WTC11 (cell line): Measurements from ENCODE around the gene CAMKMT. TPM values are rescaled to one million over a fixed set of nuclear protein-coding genes. Genes with fewer than 3 reads are reported as not detected.

ENCODE experiments used
- ATAC-seq: fragments of 200-7000 bp; cut with Tn5 transposase; 2 replicates; pipeline ENCODE4 v1.10.0; 2021; ENCODE audit warnings: mild to moderate bottlenecking, moderate library complexity
- CTCF ChIA-PET: fragments of 300-600 bp; sonication (Branson Sonifier 250); formaldehyde crosslinking; loops from one replicate; lab custom pipeline; 2021; ENCODE audit warnings: antibody characterized with exemption; lab: Charles Lee
- POLR2A ChIA-PET: fragments of 350-600 bp; sonication (Branson Sonifier 250); formaldehyde crosslinking; loops from one replicate; lab custom pipeline; 2021; ENCODE audit warnings: antibody characterized with exemption; lab: Charles Lee
- DNase-seq: peaks from one replicate; pipeline ENCODE4 v3.0.0; 2021; ENCODE audit warnings: low spot score
- H3K27ac Mint-ChIP-seq: 2 replicates; pipeline ENCODE4 v1.8.0; 2021; ENCODE audit warnings: mixed read lengths
- H3K27me3 Mint-ChIP-seq: 2 replicates; pipeline ENCODE4 v1.8.0; 2021; ENCODE audit warnings: low read depth, mild to moderate bottlenecking, moderate library complexity, mixed read lengths
- H3K36me3 Mint-ChIP-seq: 2 replicates; pipeline ENCODE4 v1.8.0; 2021; ENCODE audit warnings: mixed read lengths
- H3K4me1 Mint-ChIP-seq: 2 replicates; pipeline ENCODE4 v1.8.0; 2022; ENCODE audit warnings: mixed read lengths
- H3K4me3 Mint-ChIP-seq: 2 replicates; pipeline ENCODE4 v1.8.0; 2021; ENCODE audit warnings: mild to moderate bottlenecking, moderate library complexity, mixed read lengths
- H3K9me3 Mint-ChIP-seq: 2 replicates; pipeline ENCODE4 v1.8.0; 2021; ENCODE audit warnings: mixed read lengths
- CBFB ChIP-seq: sonication (generic); formaldehyde crosslinking; IDR thresholded peaks from 2 replicates; pipeline ENCODE4 v1.8.1; 2022; ENCODE audit warnings: mild to moderate bottlenecking, low read depth, missing genetic modification reagents
- E2F1 ChIP-seq: sonication (generic); formaldehyde crosslinking; IDR thresholded peaks from 2 replicates; pipeline ENCODE4 v1.8.0; 2022; ENCODE audit warnings: mild to moderate bottlenecking, missing genetic modification reagents
- E2F4 ChIP-seq: sonication (generic); formaldehyde crosslinking; IDR thresholded peaks from 2 replicates; pipeline ENCODE4 v1.8.1; 2022; ENCODE audit warnings: low read depth, mild to moderate bottlenecking, moderate library complexity, missing genetic modification reagents, borderline replicate concordance
- ELF4 ChIP-seq: sonication (generic); formaldehyde crosslinking; IDR thresholded peaks from 2 replicates; pipeline ENCODE4 v1.8.1; 2022; ENCODE audit warnings: low read depth, mild to moderate bottlenecking, moderate library complexity, missing genetic modification reagents
- ETV6 ChIP-seq: sonication (generic); formaldehyde crosslinking; IDR thresholded peaks from 2 replicates; pipeline ENCODE4 v1.8.1; 2022; ENCODE audit warnings: mild to moderate bottlenecking, missing genetic modification reagents
- FOXK1 ChIP-seq: sonication (generic); formaldehyde crosslinking; IDR thresholded peaks from 2 replicates; pipeline ENCODE4 v1.8.0; 2022; ENCODE audit warnings: mild to moderate bottlenecking, moderate library complexity, missing genetic modification reagents
- GRHL2 ChIP-seq: fragments of 250-450 bp; sonication (Bioruptor Pico); IDR thresholded peaks from 2 replicates; pipeline ENCODE4 v1.8.0; 2022; ENCODE audit warnings: mild to moderate bottlenecking, moderate library complexity; ENCODE audit not compliant: insufficient replicate concordance, severe bottlenecking
- GTF2I ChIP-seq: fragments of 250-450 bp; sonication (Bioruptor Pico); conservative IDR thresholded peaks from 2 replicates; pipeline ENCODE4 v1.4.0; 2021; ENCODE audit warnings: mild to moderate bottlenecking
- NFE2L1 ChIP-seq: sonication (generic); formaldehyde crosslinking; IDR thresholded peaks from 2 replicates; pipeline ENCODE4 v1.8.1; 2023; ENCODE audit warnings: missing genetic modification reagents
- NR2C2 ChIP-seq: sonication (generic); formaldehyde crosslinking; IDR thresholded peaks from 2 replicates; pipeline ENCODE4 v1.8.0; 2022; ENCODE audit warnings: mild to moderate bottlenecking, missing genetic modification reagents
- NR3C1 ChIP-seq: sonication (generic); formaldehyde crosslinking; conservative IDR thresholded peaks from 2 replicates; pipeline ENCODE4 v1.8.1; 2023; ENCODE audit warnings: low read depth, mild to moderate bottlenecking, missing genetic modification reagents
- RORB ChIP-seq: fragments of 250-450 bp; sonication (Bioruptor Pico); IDR thresholded peaks from 2 replicates; pipeline ENCODE4 v1.9.0; 2021; ENCODE audit warnings: mild to moderate bottlenecking
- SMAD3 ChIP-seq: sonication (generic); formaldehyde crosslinking; IDR thresholded peaks from 2 replicates; pipeline ENCODE4 v1.8.0; 2022; ENCODE audit warnings: missing genetic modification reagents, mild to moderate bottlenecking, borderline replicate concordance
- STAT6 ChIP-seq: sonication (generic); formaldehyde crosslinking; conservative IDR thresholded peaks from 2 replicates; pipeline ENCODE4 v1.8.1; 2023; ENCODE audit warnings: mild to moderate bottlenecking, low read depth, missing genetic modification reagents, moderate library complexity
- TEAD4 ChIP-seq: sonication (generic); formaldehyde crosslinking; IDR thresholded peaks from 2 replicates; pipeline ENCODE4 v1.8.0; 2022; ENCODE audit warnings: mild to moderate bottlenecking, missing genetic modification reagents
- ZBTB21 ChIP-seq: sonication (generic); formaldehyde crosslinking; IDR thresholded peaks from 2 replicates; pipeline ENCODE4 v1.8.1; 2023; ENCODE audit warnings: mild to moderate bottlenecking, missing genetic modification reagents, borderline replicate concordance
- ZNF671 ChIP-seq: fragments of 250-450 bp; sonication (Bioruptor Pico); IDR thresholded peaks from 2 replicates; pipeline ENCODE4 v1.8.0; 2021; ENCODE audit warnings: mild to moderate bottlenecking
- total RNA-seq: library from RNA; stranded (reverse); gene quantifications from 3 replicates; pipeline ENCODE4 v1.2.3, GENCODE V29; 2021
- TF ChIP-seq, protein P1 (sequence below): sonication (generic); formaldehyde crosslinking; IDR thresholded peaks from 2 replicates; pipeline ENCODE4 v1.8.1; 2022; ENCODE audit warnings: missing genetic modification reagents, borderline replicate concordance
- TF ChIP-seq, protein P2 (sequence below): sonication (generic); formaldehyde crosslinking; IDR thresholded peaks from 2 replicates; pipeline ENCODE4 v1.8.0; 2022; ENCODE audit warnings: mild to moderate bottlenecking, missing genetic modification reagents
- TF ChIP-seq, protein P3 (sequence below): sonication (generic); formaldehyde crosslinking; IDR thresholded peaks from 2 replicates; pipeline ENCODE4 v1.8.1; 2022; ENCODE audit warnings: mild to moderate bottlenecking, missing genetic modification reagents, moderate library complexity, borderline replicate concordance
- TF ChIP-seq, protein P4 (sequence below): fragments of 250-450 bp; sonication (Bioruptor Pico); IDR thresholded peaks from 2 replicates; pipeline ENCODE4 v1.9.0; 2021; ENCODE audit warnings: mild to moderate bottlenecking, borderline replicate concordance
- TF ChIP-seq, protein P5 (sequence below): sonication (generic); formaldehyde crosslinking; IDR thresholded peaks from 2 replicates; pipeline ENCODE4 v1.8.0; 2022; ENCODE audit warnings: mild to moderate bottlenecking, missing genetic modification reagents

Gene CAMKMT
- total RNA-seq, 1 experiment from 2014 or later = 20.6 TPM

DNA sequence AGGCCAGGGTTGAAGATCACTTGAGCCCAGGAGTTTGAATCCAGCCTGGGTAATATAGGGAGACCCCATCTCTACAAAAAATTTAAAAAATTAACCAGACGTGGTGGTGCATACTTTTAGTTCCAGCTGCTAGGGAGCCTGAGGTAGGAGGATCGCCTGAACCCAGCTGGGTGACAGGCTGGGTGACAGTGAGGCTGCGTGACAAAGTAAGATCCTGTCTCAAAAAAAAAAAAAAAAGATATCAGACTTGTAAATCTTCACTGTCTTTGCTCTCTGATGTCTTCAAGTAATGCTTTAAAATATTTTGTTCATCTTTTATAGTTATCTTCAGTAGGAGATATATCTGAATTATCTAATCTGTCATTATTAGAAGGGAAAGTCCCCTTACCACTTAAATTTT lies 10.5 kb downstream of the CAMKMT start:
- Mint-ChIP-seq H3K27ac (peak overlapping the region; percentile 55), H3K4me3 (no peak overlapping the region; the same call in 1 of the 2 replicates), H3K36me3 (no peaks in the 10 kb centered on the region), H3K9me3 (no peaks in the 10 kb centered on the region), H3K4me1 (peaks cover 14% of the 10 kb centered on the region), H3K27me3 (no peaks in the 10 kb centered on the region)
- POLR2A ChIA-PET = no interaction called here
- CTCF ChIA-PET = interaction anchor here (0.9 to 1.4 kb wide), 2 partner anchors 10 to 20 kb away, joined by 3 read pairs; no protein-coding TSS in a partner anchor
- ATAC-seq (no peak), DNase-seq (no peak)
- TF ChIP-seq ZBTB21 (CRISPR knock-in tag) = no peak
- TF ChIP-seq ELF4 (CRISPR knock-in tag) = no peak
- TF ChIP-seq, protein P1, sequence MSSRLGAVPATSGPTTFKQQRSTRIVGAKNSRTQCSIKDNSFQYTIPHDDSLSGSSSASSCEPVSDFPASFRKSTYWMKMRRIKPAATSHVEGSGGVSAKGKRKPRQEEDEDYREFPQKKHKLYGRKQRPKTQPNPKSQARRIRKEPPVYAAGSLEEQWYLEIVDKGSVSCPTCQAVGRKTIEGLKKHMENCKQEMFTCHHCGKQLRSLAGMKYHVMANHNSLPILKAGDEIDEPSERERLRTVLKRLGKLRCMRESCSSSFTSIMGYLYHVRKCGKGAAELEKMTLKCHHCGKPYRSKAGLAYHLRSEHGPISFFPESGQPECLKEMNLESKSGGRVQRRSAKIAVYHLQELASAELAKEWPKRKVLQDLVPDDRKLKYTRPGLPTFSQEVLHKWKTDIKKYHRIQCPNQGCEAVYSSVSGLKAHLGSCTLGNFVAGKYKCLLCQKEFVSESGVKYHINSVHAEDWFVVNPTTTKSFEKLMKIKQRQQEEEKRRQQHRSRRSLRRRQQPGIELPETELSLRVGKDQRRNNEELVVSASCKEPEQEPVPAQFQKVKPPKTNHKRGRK (CRISPR knock-in tag) = no peak
- TF ChIP-seq FOXK1 (CRISPR knock-in tag) = no peak
- no peak for TF ChIP-seq TEAD4
- TF ChIP-seq, protein P2, sequence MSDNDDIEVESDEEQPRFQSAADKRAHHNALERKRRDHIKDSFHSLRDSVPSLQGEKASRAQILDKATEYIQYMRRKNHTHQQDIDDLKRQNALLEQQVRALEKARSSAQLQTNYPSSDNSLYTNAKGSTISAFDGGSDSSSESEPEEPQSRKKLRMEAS = no peak
- TF ChIP-seq GTF2I = no peak
- no peak for TF ChIP-seq CBFB (CRISPR knock-in tag)
- TF ChIP-seq NR3C1 (CRISPR knock-in tag) = no peak
- no peak for TF ChIP-seq RORB
- no peak for TF ChIP-seq E2F1 (CRISPR knock-in tag)
- no peak for TF ChIP-seq ZNF671 (CRISPR knock-in tag)
- TF ChIP-seq E2F4 (CRISPR knock-in tag) = no peak

DNA sequence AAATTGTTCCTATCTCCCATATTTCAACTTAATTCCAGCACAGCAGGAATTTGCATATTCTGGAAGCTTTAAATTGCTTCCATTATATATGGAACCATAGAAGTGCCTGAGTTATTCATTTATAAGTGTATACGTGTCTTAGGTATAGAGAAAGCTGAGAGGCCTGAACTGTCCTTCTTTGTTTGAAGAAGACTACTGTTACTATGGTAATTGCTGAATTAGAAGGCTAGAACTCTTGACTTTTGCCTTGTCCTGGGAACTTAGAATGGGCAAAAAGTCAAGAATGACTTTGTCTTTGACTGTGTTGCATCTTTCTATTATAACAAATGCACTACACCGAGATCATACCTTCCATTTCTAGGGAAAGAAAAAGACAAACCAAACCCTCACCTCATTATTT lies 15.7 kb downstream of the CAMKMT start:
- POLR2A ChIA-PET = no interaction called here
- ATAC-seq = no peak
- CTCF ChIA-PET = no interaction called here
- H3K36me3 Mint-ChIP-seq = peaks cover 3% of the 10 kb centered on the region; the same call in 1 of the 2 replicates
- H3K4me3 Mint-ChIP-seq = no peak overlapping the region
- 0 out of 2 replicates have a peak, but pooled peaks cover 5% of the 10 kb centered on the region for H3K9me3 Mint-ChIP-seq
- H3K27me3 Mint-ChIP-seq = no peaks in the 10 kb centered on the region
- DNase-seq = no peak
- peaks cover 10% of the 10 kb centered on the region for H3K4me1 Mint-ChIP-seq
- no peak overlapping the region for H3K27ac Mint-ChIP-seq
- TF ChIP-seq ETV6 (CRISPR knock-in tag) (no peak), GRHL2 (CRISPR knock-in tag) (no peak), NFE2L1 (CRISPR knock-in tag) (no peak), STAT6 (CRISPR knock-in tag) (no peak), SMAD3 (no peak), NR2C2 (CRISPR knock-in tag) (no peak)
- TF ChIP-seq, protein P3, sequence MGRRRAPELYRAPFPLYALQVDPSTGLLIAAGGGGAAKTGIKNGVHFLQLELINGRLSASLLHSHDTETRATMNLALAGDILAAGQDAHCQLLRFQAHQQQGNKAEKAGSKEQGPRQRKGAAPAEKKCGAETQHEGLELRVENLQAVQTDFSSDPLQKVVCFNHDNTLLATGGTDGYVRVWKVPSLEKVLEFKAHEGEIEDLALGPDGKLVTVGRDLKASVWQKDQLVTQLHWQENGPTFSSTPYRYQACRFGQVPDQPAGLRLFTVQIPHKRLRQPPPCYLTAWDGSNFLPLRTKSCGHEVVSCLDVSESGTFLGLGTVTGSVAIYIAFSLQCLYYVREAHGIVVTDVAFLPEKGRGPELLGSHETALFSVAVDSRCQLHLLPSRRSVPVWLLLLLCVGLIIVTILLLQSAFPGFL = no peak
- TF ChIP-seq, protein P4, sequence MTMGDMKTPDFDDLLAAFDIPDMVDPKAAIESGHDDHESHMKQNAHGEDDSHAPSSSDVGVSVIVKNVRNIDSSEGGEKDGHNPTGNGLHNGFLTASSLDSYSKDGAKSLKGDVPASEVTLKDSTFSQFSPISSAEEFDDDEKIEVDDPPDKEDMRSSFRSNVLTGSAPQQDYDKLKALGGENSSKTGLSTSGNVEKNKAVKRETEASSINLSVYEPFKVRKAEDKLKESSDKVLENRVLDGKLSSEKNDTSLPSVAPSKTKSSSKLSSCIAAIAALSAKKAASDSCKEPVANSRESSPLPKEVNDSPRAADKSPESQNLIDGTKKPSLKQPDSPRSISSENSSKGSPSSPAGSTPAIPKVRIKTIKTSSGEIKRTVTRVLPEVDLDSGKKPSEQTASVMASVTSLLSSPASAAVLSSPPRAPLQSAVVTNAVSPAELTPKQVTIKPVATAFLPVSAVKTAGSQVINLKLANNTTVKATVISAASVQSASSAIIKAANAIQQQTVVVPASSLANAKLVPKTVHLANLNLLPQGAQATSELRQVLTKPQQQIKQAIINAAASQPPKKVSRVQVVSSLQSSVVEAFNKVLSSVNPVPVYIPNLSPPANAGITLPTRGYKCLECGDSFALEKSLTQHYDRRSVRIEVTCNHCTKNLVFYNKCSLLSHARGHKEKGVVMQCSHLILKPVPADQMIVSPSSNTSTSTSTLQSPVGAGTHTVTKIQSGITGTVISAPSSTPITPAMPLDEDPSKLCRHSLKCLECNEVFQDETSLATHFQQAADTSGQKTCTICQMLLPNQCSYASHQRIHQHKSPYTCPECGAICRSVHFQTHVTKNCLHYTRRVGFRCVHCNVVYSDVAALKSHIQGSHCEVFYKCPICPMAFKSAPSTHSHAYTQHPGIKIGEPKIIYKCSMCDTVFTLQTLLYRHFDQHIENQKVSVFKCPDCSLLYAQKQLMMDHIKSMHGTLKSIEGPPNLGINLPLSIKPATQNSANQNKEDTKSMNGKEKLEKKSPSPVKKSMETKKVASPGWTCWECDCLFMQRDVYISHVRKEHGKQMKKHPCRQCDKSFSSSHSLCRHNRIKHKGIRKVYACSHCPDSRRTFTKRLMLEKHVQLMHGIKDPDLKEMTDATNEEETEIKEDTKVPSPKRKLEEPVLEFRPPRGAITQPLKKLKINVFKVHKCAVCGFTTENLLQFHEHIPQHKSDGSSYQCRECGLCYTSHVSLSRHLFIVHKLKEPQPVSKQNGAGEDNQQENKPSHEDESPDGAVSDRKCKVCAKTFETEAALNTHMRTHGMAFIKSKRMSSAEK = no peak
- TF ChIP-seq, protein P5, sequence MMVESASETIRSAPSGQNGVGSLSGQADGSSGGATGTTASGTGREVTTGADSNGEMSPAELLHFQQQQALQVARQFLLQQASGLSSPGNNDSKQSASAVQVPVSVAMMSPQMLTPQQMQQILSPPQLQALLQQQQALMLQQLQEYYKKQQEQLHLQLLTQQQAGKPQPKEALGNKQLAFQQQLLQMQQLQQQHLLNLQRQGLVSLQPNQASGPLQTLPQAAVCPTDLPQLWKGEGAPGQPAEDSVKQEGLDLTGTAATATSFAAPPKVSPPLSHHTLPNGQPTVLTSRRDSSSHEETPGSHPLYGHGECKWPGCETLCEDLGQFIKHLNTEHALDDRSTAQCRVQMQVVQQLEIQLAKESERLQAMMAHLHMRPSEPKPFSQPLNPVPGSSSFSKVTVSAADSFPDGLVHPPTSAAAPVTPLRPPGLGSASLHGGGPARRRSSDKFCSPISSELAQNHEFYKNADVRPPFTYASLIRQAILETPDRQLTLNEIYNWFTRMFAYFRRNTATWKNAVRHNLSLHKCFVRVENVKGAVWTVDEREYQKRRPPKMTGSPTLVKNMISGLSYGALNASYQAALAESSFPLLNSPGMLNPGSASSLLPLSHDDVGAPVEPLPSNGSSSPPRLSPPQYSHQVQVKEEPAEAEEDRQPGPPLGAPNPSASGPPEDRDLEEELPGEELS (CRISPR knock-in tag) = no peak
